ENCODE data around the gene BACH1.

- TF ChIP-seq CTCF (IDR thresholded peaks at IDR 0.05; ENCODE audit: insufficient read depth, low read depth, low read length) (no peak), EZH2 (IDR thresholded peaks at IDR 0.05; ENCODE audit: insufficient read depth, low read length) (no peak)
These were observed 67.8 kb downstream of the BACH1 start for GRCh38 chr21:29366532-29366931.

Measured in astrocyte (in vitro differentiated cells and primary cell).